T-cell (primary cell): ENCODE results near the gene ARL11. TPM values are rescaled to one million over a fixed set of nuclear protein-coding genes. Genes with fewer than 3 reads are reported as not detected.

Experiments used
- ATAC-seq, 4 experiments: fragments of 200-7000 bp in 3 of 4; fragments of 150-1000 bp in 1 of 4; cut with Tn5 transposase; replicated peaks in 1 of 4; 1 replicate in 3 of 4; 2 replicates in 1 of 4; pipeline ENCODE4 v1.10.0; 2021; ENCODE audit warnings: moderate library complexity in 3 of 4, mild to moderate bottlenecking in 2 of 4, moderate number of reproducible peaks in 1 of 4
- CTCF ChIA-PET, 2 donors: fragments of 300-600 bp; sonication (Branson Sonifier 250); formaldehyde crosslinking; loops; one replicate each; lab custom pipeline; 2022; ENCODE audit warnings: antibody characterized with exemption in 2 of 2; lab: Charles Lee
- POLR2A ChIA-PET, 2 donors: fragments of 300-600 bp; sonication (Branson Sonifier 250); formaldehyde crosslinking; loops; one replicate each; lab custom pipeline; 2022; ENCODE audit warnings: antibody characterized with exemption in 2 of 2; lab: Charles Lee
- DNase-seq, 35 experiments: peaks; one replicate each; pipeline versions ENCODE4 v3.0.0 to v3.0.0-alpha.2; 2013 to 2023
- H3K27ac ChIP-seq: one replicate; pipeline ENCODE4 v1.5.1; 2013; ENCODE audit warnings: low read length
- H3K27me3 ChIP-seq, 2 experiments: replicated peaks in 1 of 2; 1 replicate in 1 of 2; 2 replicates in 1 of 2; pipeline versions ENCODE4 v1.6.1 to v1.7.0; 2013; ENCODE audit warnings: low read length in 1 of 2, mixed read lengths in 1 of 2; ENCODE audit not compliant: control insufficient read depth in 2 of 2, insufficient read depth in 2 of 2; ENCODE audit errors: extremely low read depth in 1 of 2
- H3K36me3 ChIP-seq, 2 donors: 1 replicate in 1 of 2; 2 replicates in 1 of 2; pipeline versions ENCODE4 v1.6.1 to v1.7.0; 2013; ENCODE audit warnings: low read length in 1 of 2; ENCODE audit not compliant: control insufficient read depth in 2 of 2, insufficient read depth in 1 of 2; ENCODE audit errors: extremely low read depth in 1 of 2
- H3K4me1 ChIP-seq, 2 experiments: 1 replicate in 1 of 2; 2 replicates in 1 of 2; pipeline versions ENCODE4 v1.6.1 to v1.7.0; 2013; ENCODE audit warnings: low read length in 2 of 2, mixed read lengths in 1 of 2; ENCODE audit not compliant: insufficient read depth in 2 of 2, control insufficient read depth in 1 of 2; ENCODE audit errors: extremely low read depth in 1 of 2
- H3K4me3 ChIP-seq, 2 donors: 1 replicate in 1 of 2; 2 replicates in 1 of 2; pipeline versions ENCODE4 v1.5.1 to v1.7.0; 2013; ENCODE audit warnings: mild to moderate bottlenecking in 2 of 2, low read length in 1 of 2, moderate library complexity in 1 of 2; ENCODE audit not compliant: control insufficient read depth in 1 of 2; ENCODE audit errors: extremely low read depth in 1 of 2
- H3K9me3 ChIP-seq: 2 replicates; pipeline ENCODE4 v1.7.0; 2013
- H3K27ac Mint-ChIP-seq, 2 donors: one replicate each; pipeline ENCODE4 v1.8.0; 2020 to 2021; ENCODE audit warnings: mild to moderate bottlenecking in 2 of 2, mixed read lengths in 2 of 2
- H3K27me3 Mint-ChIP-seq, 2 donors: one replicate each; pipeline ENCODE4 v1.8.0; 2021 to 2022; ENCODE audit warnings: mixed read lengths in 2 of 2
- H3K36me3 Mint-ChIP-seq: one replicate; pipeline ENCODE4 v1.8.0; 2021; ENCODE audit warnings: mixed read lengths
- H3K4me1 Mint-ChIP-seq, 3 donors: one replicate each; pipeline ENCODE4 v1.8.0; 2020 to 2022; ENCODE audit warnings: mixed read lengths in 3 of 3, mild to moderate bottlenecking in 1 of 3
- H3K4me3 Mint-ChIP-seq, 3 donors: one replicate each; pipeline ENCODE4 v1.8.0; 2020 to 2022; ENCODE audit warnings: mild to moderate bottlenecking in 3 of 3, mixed read lengths in 3 of 3, moderate library complexity in 3 of 3
- H3K9me3 Mint-ChIP-seq, 3 donors: one replicate each; pipeline ENCODE4 v1.8.0; 2020 to 2022; ENCODE audit warnings: mixed read lengths in 3 of 3
- WGBS: methylation state at CpG from one replicate; pipeline ENCODE4 v1.1.5; 2013; ENCODE audit warnings: missing lambda C conversion rate; ENCODE audit not compliant: insufficient coverage; 5-methylcytosine and 5-hydroxymethylcytosine counted together
- total RNA-seq, 35 experiments: library from RNA in 6 of 35; stranded (reverse) in 6 of 35; fragments of 120-200 nt in 1 of 35; gene quantifications; one replicate each; pipeline versions ENCODE4 v1.2.1 to v1.2.4 and lab custom pipeline; 2013 to 2026

ARL11 gene
- total RNA-seq, 5 donors from 2014 or later (not counting 1 experiment from before 2014, with no cell fraction given) = 0.12 to 1.9 (median 0.53) TPM

GRCh38 chr13:49651570-49652354 is 23.5 kb downstream of the ARL11 start:
- no peaks in the 10 kb centered on the region for H3K4me1 Mint-ChIP-seq
- Histone ChIP-seq H3K27me3 (peaks cover 0 to 3% of the 10 kb centered on the region in 2 experiments), H3K36me3 (peaks cover 0 to 2% of the 10 kb centered on the region in 2 donors), H3K9me3 (no peaks in the 10 kb centered on the region), H3K27ac (no peak overlapping the region), H3K4me3 (no peak overlapping the region), H3K4me1 (no peaks in the 10 kb centered on the region)
- ChIA-PET CTCF (no interaction called here), POLR2A (no interaction called here)
- H3K27ac Mint-ChIP-seq = no peak overlapping the region
- WGBS = 80% methylated on average over 5 of the region's 17 CpGs
- ATAC-seq (no peak), DNase-seq (no peak)
- no peak overlapping the region for H3K4me3 Mint-ChIP-seq
- H3K27me3 Mint-ChIP-seq = no peaks in the 10 kb centered on the region
- H3K9me3 Mint-ChIP-seq = no peaks in the 10 kb centered on the region
- H3K36me3 Mint-ChIP-seq = no peaks in the 10 kb centered on the region

- H3K36me3 Mint-ChIP-seq = no peaks in the 10 kb centered on the region
These were observed 24.3 kb downstream of the ARL11 start for GRCh38 chr13:49652355-49653305.

GRCh38 chr13:49653478-49653877 is 25.2 kb downstream of the ARL11 start:
- Mint-ChIP-seq H3K9me3 (no peaks in the 10 kb centered on the region), H3K36me3 (peaks cover 5% of the 10 kb centered on the region), H3K4me1 (no peaks in the 10 kb centered on the region), H3K27me3 (no peaks in the 10 kb centered on the region), H3K4me3 (no peak overlapping the region), H3K27ac (no peak overlapping the region)
- ATAC-seq (no peak), DNase-seq (no peak)
- no peaks in the 10 kb centered on the region for H3K4me1 ChIP-seq
- peaks cover 0 to 3% of the 10 kb centered on the region in 2 experiments for H3K27me3 ChIP-seq
- H3K36me3 ChIP-seq = peaks cover 0 to 2% of the 10 kb centered on the region in 2 donors
- H3K4me3 ChIP-seq = no peak overlapping the region
- no peaks in the 10 kb centered on the region for H3K9me3 ChIP-seq
- CTCF ChIA-PET = no interaction called here
- H3K27ac ChIP-seq = no peak overlapping the region
- POLR2A ChIA-PET = no interaction called here

More at GRCh38 chr13:49652355-49653305, 24.3 kb downstream of the ARL11 start:
- WGBS = no CpG with 5 or more reads among the region's 16 CpGs
- Histone ChIP-seq H3K9me3 (no peaks in the 10 kb centered on the region), H3K4me3 (no peak overlapping the region), H3K36me3 (peaks cover 0 to 2% of the 10 kb centered on the region in 2 donors), H3K4me1 (no peaks in the 10 kb centered on the region), H3K27me3 (peaks cover 0 to 3% of the 10 kb centered on the region in 2 experiments), H3K27ac (no peak overlapping the region)
- H3K9me3 Mint-ChIP-seq = no peaks in the 10 kb centered on the region
- ChIA-PET CTCF (no interaction called here), POLR2A (no interaction called here)
- no peak for ATAC-seq
- no peak overlapping the region for H3K4me3 Mint-ChIP-seq
- no peaks in the 10 kb centered on the region for H3K27me3 Mint-ChIP-seq
- H3K27ac Mint-ChIP-seq = no peak overlapping the region
- peak in 1 of 35 experiments; percentile 32 for DNase-seq
- H3K4me1 Mint-ChIP-seq = no peaks in the 10 kb centered on the region

- Mint-ChIP-seq H3K27me3 (no peaks in the 10 kb centered on the region), H3K4me1 (no peaks in the 10 kb centered on the region), H3K4me3 (no peak overlapping the region), H3K27ac (no peak overlapping the region), H3K9me3 (no peaks in the 10 kb centered on the region), H3K36me3 (peaks cover 5% of the 10 kb centered on the region)
- DNase-seq = no peak
- ChIA-PET POLR2A (no interaction called here), CTCF (no interaction called here)
- WGBS = no CpG with 5 or more reads among the region's 3 CpGs
- no peaks in the 10 kb centered on the region for H3K9me3 ChIP-seq
- no peak for ATAC-seq
- H3K27ac ChIP-seq = no peak overlapping the region
- no peak overlapping the region for H3K4me3 ChIP-seq
- H3K27me3 ChIP-seq = peaks cover 0 to 3% of the 10 kb centered on the region in 2 experiments
- H3K4me1 ChIP-seq = no peaks in the 10 kb centered on the region
- peaks cover 0 to 2% of the 10 kb centered on the region in 2 donors for H3K36me3 ChIP-seq
These were observed 25.7 kb downstream of the ARL11 start for GRCh38 chr13:49654011-49654410.

GRCh38 chr13:49655906-49656305 is 27.6 kb downstream of the ARL11 start:
- H3K9me3 Mint-ChIP-seq = no peaks in the 10 kb centered on the region
- ATAC-seq (no peak), DNase-seq (no peak)
- Histone ChIP-seq H3K4me3 (no peak overlapping the region), H3K27me3 (peaks cover 0 to 3% of the 10 kb centered on the region in 2 experiments), H3K4me1 (no peaks in the 10 kb centered on the region), H3K9me3 (no peaks in the 10 kb centered on the region), H3K36me3 (peaks cover 7% of the 10 kb centered on the region in 2 donors), H3K27ac (no peak overlapping the region)
- H3K4me3 Mint-ChIP-seq = no peak overlapping the region
- WGBS = no CpG with 5 or more reads among the region's 3 CpGs
- no peaks in the 10 kb centered on the region for H3K27me3 Mint-ChIP-seq
- H3K4me1 Mint-ChIP-seq = no peaks in the 10 kb centered on the region
- ChIA-PET POLR2A (no interaction called here), CTCF (interaction anchor here in 1 of 2 donors (0.7 kb wide), 1 partner anchor 136 kb away, joined by 5 read pairs; no protein-coding TSS in a partner anchor)
- H3K27ac Mint-ChIP-seq = no peak overlapping the region
- peaks cover 15% of the 10 kb centered on the region for H3K36me3 Mint-ChIP-seq

GRCh38 chr13:49657241-49657641 is 28.9 kb downstream of the ARL11 start:
- 91% methylated on average over 6 of the region's 9 CpGs for WGBS
- H3K27ac Mint-ChIP-seq = no peak overlapping the region
- ATAC-seq (no peak), DNase-seq (no peak)
- POLR2A ChIA-PET = no interaction called here
- H3K36me3 ChIP-seq = peaks cover 7% of the 10 kb centered on the region in 2 donors
- H3K36me3 Mint-ChIP-seq = peaks cover 23% of the 10 kb centered on the region
- H3K27me3 ChIP-seq = peaks cover 0 to 3% of the 10 kb centered on the region in 2 experiments
- H3K4me1 Mint-ChIP-seq = no peaks in the 10 kb centered on the region
- H3K4me1 ChIP-seq = no peaks in the 10 kb centered on the region
- no peak overlapping the region for H3K4me3 Mint-ChIP-seq
- no peaks in the 10 kb centered on the region for H3K9me3 ChIP-seq
- no peaks in the 10 kb centered on the region for H3K27me3 Mint-ChIP-seq
- no peak overlapping the region for H3K27ac ChIP-seq
- no peaks in the 10 kb centered on the region for H3K9me3 Mint-ChIP-seq
- CTCF ChIA-PET = no interaction called here
- H3K4me3 ChIP-seq = no peak overlapping the region
